Upper lobe of right lung (tissue), 1 donor: ENCODE data around the gene USP11. TPM values are rescaled to one million over a fixed set of nuclear protein-coding genes. Genes with fewer than 3 reads are reported as not detected.

Experiments used
- ATAC-seq: fragments of 200-7000 bp; cut with Tn5 transposase; one replicate; pipeline ENCODE4 v1.9.1; 2020; ENCODE audit warnings: mild to moderate bottlenecking, moderate library complexity
- DNase-seq: peaks from one replicate; pipeline ENCODE4 v3.0.0-alpha.2; 2020
- H3K27ac ChIP-seq: fragments of 200-600 bp; one replicate; pipeline ENCODE4 v1.8.0; 2022
- H3K27me3 ChIP-seq: fragments of 200-600 bp; one replicate; pipeline ENCODE4 v1.8.0; 2022; ENCODE audit warnings: mild to moderate bottlenecking
- H3K36me3 ChIP-seq: fragments of 200-600 bp; one replicate; pipeline ENCODE4 v1.8.0; 2022
- H3K4me1 ChIP-seq: fragments of 200-600 bp; one replicate; pipeline ENCODE4 v1.8.0; 2022
- H3K4me3 ChIP-seq: fragments of 200-600 bp; one replicate; pipeline ENCODE4 v1.8.0; 2022; ENCODE audit warnings: mild to moderate bottlenecking
- H3K9me3 ChIP-seq: fragments of 200-600 bp; one replicate; pipeline ENCODE4 v1.8.0; 2022
- CTCF ChIP-seq: fragments of 200-600 bp; IDR thresholded peaks from one replicate; pipeline ENCODE4 v1.8.0; 2022; ENCODE audit warnings: antibody characterized with exemption
- intact Hi-C: fragments of 100-400 bp; cut with DNase I; formaldehyde crosslinking; loops from one replicate; pipeline ENCODE4 v1.11.0; 2022
- total RNA-seq: library from RNA; stranded (reverse); fragmentation: NEBNext Ultra II Directional; extraction: Animal tissue kit (Norgen Biotek cat#: 25700); gene quantifications from one replicate; pipeline ENCODE4 v1.2.1, GENCODE V29; 2021
- donor health status: DM: no; HTN: yes; CAD: no; lungs with severe emphysema.

The USP11 gene
- total RNA-seq, 1 donor from 2014 or later: 56.0 TPM

GRCh38 chrX:47227334-47227583 lies 5.5 kb upstream of the USP11 start:
- Histone ChIP-seq H3K4me3 (no peak overlapping the region), H3K27ac (no peak overlapping the region), H3K4me1 (peaks cover 1% of the 10 kb centered on the region), H3K36me3 (peaks cover 52% of the 10 kb centered on the region), H3K9me3 (no peaks in the 10 kb centered on the region), H3K27me3 (no peaks in the 10 kb centered on the region)
- TF ChIP-seq CTCF: no peak
- DNase-seq (no peak), ATAC-seq (no peak)
- intact Hi-C loops: no loop called here

- intact Hi-C loops: no loop called here
- no peak overlapping the region for H3K4me3 ChIP-seq
- no peak for DNase-seq
These were observed 4.1 kb upstream of the USP11 start for GRCh38 chrX:47228550-47229270.

GRCh38 chrX:47229427-47229826 lies 3.4 kb upstream of the USP11 start:
- Histone ChIP-seq H3K27ac (no peak overlapping the region), H3K4me1 (peaks cover 5% of the 10 kb centered on the region), H3K4me3 (no peak overlapping the region), H3K27me3 (no peaks in the 10 kb centered on the region), H3K9me3 (no peaks in the 10 kb centered on the region), H3K36me3 (peaks cover 42% of the 10 kb centered on the region)
- no peak for ATAC-seq
- intact Hi-C loops: no loop called here
- no peak for DNase-seq
- no peak for TF ChIP-seq CTCF

More at GRCh38 chrX:47228550-47229270, 4.1 kb upstream of the USP11 start:
- TF ChIP-seq CTCF: no peak
- no peak for ATAC-seq
- peaks cover 49% of the 10 kb centered on the region for H3K36me3 ChIP-seq
- H3K27me3 ChIP-seq: no peaks in the 10 kb centered on the region
- H3K9me3 ChIP-seq: no peaks in the 10 kb centered on the region
- H3K27ac ChIP-seq: no peak overlapping the region
- peaks cover 5% of the 10 kb centered on the region for H3K4me1 ChIP-seq

- Histone ChIP-seq H3K4me1 (peaks cover 5% of the 10 kb centered on the region), H3K4me3 (no peak overlapping the region), H3K27me3 (no peaks in the 10 kb centered on the region), H3K36me3 (peaks cover 33% of the 10 kb centered on the region), H3K27ac (no peak overlapping the region), H3K9me3 (no peaks in the 10 kb centered on the region)
- no peak for TF ChIP-seq CTCF
- intact Hi-C loops: no loop called here
- ATAC-seq (no peak), DNase-seq (no peak)
These were observed 2.5 kb upstream of the USP11 start for GRCh38 chrX:47230136-47230868.

GRCh38 chrX:47231167-47231566 lies 1.6 kb upstream of the USP11 start:
- intact Hi-C loops: no loop called here
- Histone ChIP-seq H3K9me3 (no peaks in the 10 kb centered on the region), H3K36me3 (peaks cover 26% of the 10 kb centered on the region), H3K4me1 (peaks cover 5% of the 10 kb centered on the region), H3K27ac (no peak overlapping the region), H3K27me3 (no peaks in the 10 kb centered on the region), H3K4me3 (no peak overlapping the region)
- DNase-seq (no peak), ATAC-seq (no peak)
- no peak for TF ChIP-seq CTCF
